WI38 (cell line): Measurements from ENCODE around the gene IPO9.

Experiments used
- H3K4me3 ChIP-seq: 2 replicates; pipeline ENCODE4 v1.5.1; 2011; ENCODE audit warnings: low read depth, mild to moderate bottlenecking, control low read depth, low read length
- TF ChIP-seq, protein P1 (sequence below): IDR thresholded peaks from 2 replicates; pipeline ENCODE4 v1.5.1; 2012; ENCODE audit warnings: low read depth, mild to moderate bottlenecking, control low read depth, low read length

Gene IPO9

GRCh38 chr1:201792534-201793305 lies 36.2 kb upstream of the IPO9 start:
- no peak overlapping the region for H3K4me3 ChIP-seq
- TF ChIP-seq, protein P1, sequence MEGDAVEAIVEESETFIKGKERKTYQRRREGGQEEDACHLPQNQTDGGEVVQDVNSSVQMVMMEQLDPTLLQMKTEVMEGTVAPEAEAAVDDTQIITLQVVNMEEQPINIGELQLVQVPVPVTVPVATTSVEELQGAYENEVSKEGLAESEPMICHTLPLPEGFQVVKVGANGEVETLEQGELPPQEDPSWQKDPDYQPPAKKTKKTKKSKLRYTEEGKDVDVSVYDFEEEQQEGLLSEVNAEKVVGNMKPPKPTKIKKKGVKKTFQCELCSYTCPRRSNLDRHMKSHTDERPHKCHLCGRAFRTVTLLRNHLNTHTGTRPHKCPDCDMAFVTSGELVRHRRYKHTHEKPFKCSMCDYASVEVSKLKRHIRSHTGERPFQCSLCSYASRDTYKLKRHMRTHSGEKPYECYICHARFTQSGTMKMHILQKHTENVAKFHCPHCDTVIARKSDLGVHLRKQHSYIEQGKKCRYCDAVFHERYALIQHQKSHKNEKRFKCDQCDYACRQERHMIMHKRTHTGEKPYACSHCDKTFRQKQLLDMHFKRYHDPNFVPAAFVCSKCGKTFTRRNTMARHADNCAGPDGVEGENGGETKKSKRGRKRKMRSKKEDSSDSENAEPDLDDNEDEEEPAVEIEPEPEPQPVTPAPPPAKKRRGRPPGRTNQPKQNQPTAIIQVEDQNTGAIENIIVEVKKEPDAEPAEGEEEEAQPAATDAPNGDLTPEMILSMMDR, result peak; percentile 98

DNA sequence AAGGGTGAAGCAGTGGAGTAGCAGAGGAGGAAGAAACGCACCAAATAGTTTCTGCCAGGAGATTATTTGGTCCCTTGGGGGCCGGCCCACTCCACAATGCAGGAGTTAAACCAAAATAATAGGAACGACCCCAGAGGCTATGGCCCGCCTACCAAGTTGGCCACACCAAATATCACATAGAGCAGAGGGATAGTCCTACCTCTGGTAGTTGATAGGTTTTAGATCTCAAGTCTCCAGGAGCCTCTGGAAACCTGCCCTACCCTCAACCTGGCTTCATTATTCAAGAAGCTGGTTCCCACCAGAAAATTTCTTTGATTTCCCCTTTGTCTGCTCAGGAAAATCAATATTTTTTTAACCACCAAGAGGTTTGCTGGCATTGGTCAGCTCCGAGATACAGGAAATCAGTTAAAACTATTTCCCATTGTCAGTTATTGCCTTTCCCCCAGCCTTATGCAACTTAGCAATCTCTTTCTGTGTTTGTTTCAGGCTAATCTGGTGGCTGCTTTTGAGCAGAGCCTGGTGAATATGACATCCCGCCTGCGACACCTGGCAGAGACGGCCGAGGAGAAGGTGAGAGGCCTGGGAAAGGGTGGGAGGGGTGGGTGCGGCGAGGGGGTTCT lies 35.5 kb upstream of the IPO9 start:
- TF ChIP-seq, protein P1, result no peak
- H3K4me3 ChIP-seq, result no peak overlapping the region

- TF ChIP-seq, protein P1, result 0 out of 2 replicates have a peak, but pooled peaks have one; percentile 22
Observed at GRCh38 chr1:201795066-201795465, 33.9 kb upstream of the IPO9 start.

DNA sequence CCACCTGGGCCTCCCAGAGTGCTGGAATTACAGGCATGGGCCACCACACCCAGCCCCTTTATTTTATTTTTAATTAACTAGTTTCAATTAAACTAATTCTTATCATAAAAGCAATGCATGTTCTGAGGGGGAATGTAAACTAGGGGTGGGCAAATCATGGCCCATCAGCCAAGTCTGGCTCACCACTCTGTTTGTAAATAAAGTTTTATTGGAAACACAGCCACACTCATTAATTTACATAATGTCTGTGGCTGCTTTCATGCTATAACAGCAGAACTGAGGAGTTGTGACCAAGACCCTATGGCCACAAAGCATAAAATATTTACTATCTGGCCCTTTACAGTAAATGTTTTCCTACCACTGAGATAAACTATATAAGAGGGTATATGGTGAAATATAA lies 28.7 kb upstream of the IPO9 start:
- TF ChIP-seq, protein P1, result no peak

More at GRCh38 chr1:201795066-201795465, 33.9 kb upstream of the IPO9 start:
- H3K4me3 ChIP-seq, result no peak overlapping the region

GRCh38 chr1:201806801-201807200 lies 22.2 kb upstream of the IPO9 start:
- H3K4me3 ChIP-seq, result no peak overlapping the region
- TF ChIP-seq, protein P1, result no peak

More for the DNA sequence above, 28.7 kb upstream of the IPO9 start:
- no peak overlapping the region for H3K4me3 ChIP-seq

GRCh38 chr1:201807958-201808632 lies 20.9 kb upstream of the IPO9 start:
- H3K4me3 ChIP-seq, result no peak overlapping the region
- TF ChIP-seq, protein P1, result no peak

DNA sequence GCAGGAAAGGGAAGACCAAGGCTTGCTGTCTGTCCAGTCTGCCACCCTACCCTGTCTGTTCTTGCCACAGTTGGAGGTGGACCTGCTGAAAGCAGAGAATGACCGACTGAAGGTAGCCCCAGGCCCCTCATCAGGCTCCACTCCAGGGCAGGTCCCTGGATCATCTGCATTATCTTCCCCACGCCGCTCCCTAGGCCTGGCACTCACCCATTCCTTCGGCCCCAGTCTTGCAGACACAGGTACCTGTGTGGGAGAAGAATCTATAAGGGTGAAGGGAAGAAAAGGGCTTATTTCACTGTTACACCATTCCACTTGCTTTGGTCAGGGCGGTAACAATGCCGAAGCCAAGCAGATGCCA lies 20.3 kb upstream of the IPO9 start:
- H3K4me3 ChIP-seq, result no peak overlapping the region
- TF ChIP-seq, protein P1, result no peak
